Glomerular visceral epithelial cell (primary cell): ENCODE data around the gene MAPK13.
"Not testable (repeated sequence)": the region's sequence is repeated elsewhere in the genome, so short reads cannot be mapped to it uniquely, and the experiment has no call there.

ENCODE experiments used
- DNase-seq: peaks from one replicate; pipeline ENCODE4 v3.0.0-alpha.2; 2016; ENCODE audit errors: extremely low spot score

Gene MAPK13

GRCh38 chr6:36129941-36130666, at the start of gene MAPK13:
Gene MAPK13 (plus strand): TSS chr6:36130513. CDS start chr6:36130583, 70 bp downstream.
- DNase-seq, result no peak

GRCh38 chr6:36082318-36082717, 48.0 kb upstream of the MAPK13 start:
- DNase-seq, result no peak

- no peak for DNase-seq
Observed at GRCh38 chr6:36083446-36083845, 46.9 kb upstream of the MAPK13 start.

GRCh38 chr6:36088204-36088603, 42.1 kb upstream of the MAPK13 start:
- DNase-seq, result not testable (repeated sequence)

- no peak for DNase-seq
Observed at GRCh38 chr6:36089048-36089447, 41.3 kb upstream of the MAPK13 start.

GRCh38 chr6:36094238-36094637, 36.1 kb upstream of the MAPK13 start:
- DNase-seq, result no peak

- peak; percentile 80 for DNase-seq
Observed at GRCh38 chr6:36094753-36095496, 35.4 kb upstream of the MAPK13 start.

GRCh38 chr6:36095497-36096391, 34.6 kb upstream of the MAPK13 start:
- DNase-seq, result no peak

GRCh38 chr6:36098253-36098919, 31.9 kb upstream of the MAPK13 start:
- no peak for DNase-seq

GRCh38 chr6:36098920-36099647, 31.2 kb upstream of the MAPK13 start:
- DNase-seq, result no peak

GRCh38 chr6:36099869-36100483, 30.3 kb upstream of the MAPK13 start:
- no peak for DNase-seq

- DNase-seq, result no peak
Observed at GRCh38 chr6:36101691-36102090, 28.6 kb upstream of the MAPK13 start.

GRCh38 chr6:36102853-36103252, 27.5 kb upstream of the MAPK13 start:
- DNase-seq, result no peak

- DNase-seq, result no peak
Observed at GRCh38 chr6:36104836-36105235, 25.5 kb upstream of the MAPK13 start.

GRCh38 chr6:36109092-36109491, 21.2 kb upstream of the MAPK13 start:
- no peak for DNase-seq

- DNase-seq, result no peak
Observed at GRCh38 chr6:36110050-36110449, 20.3 kb upstream of the MAPK13 start.

GRCh38 chr6:36110863-36111262, 19.4 kb upstream of the MAPK13 start:
- no peak for DNase-seq

- DNase-seq, result no peak
Observed at GRCh38 chr6:36111526-36111925, 18.8 kb upstream of the MAPK13 start.

GRCh38 chr6:36113049-36113448, 17.3 kb upstream of the MAPK13 start:
- no peak for DNase-seq

GRCh38 chr6:36113703-36114102, 16.6 kb upstream of the MAPK13 start:
- DNase-seq, result no peak
